RCC 7860 (cell line): Measurements from ENCODE around the gene RBM24.

Experiments used
- DNase-seq: peaks from one replicate; pipeline ENCODE4 v3.0.0-alpha.2; 2015; ENCODE audit warnings: low spot score
- FAIRE-seq: peaks from 2 replicates; lab custom pipeline; 2012; peaks lifted over from hg19 to GRCh38; lab: Jason Lieb, UNC

The RBM24 gene

DNA sequence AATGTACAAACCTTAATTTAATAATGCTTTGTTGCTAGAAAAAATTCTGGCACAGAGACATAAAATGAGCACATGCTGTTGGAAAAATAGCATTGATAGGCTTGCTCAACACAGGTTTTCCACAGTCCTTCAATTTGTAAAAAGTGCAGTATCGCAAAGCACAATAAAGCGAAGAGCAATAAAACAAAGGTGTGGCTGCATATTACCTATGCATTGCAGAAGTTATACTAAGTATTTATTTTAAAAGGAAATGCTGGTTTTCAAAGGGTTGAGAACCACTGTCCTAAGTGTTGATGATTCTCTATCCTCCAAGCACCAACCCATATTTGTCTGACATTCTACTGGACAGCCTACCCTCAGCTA, 58.1 kb downstream of the RBM24 start:
- no peak for DNase-seq
- no peak for FAIRE-seq

- FAIRE-seq (no peak), DNase-seq (no peak)
These were observed 60.1 kb downstream of the RBM24 start for GRCh38 chr6:17341117-17341805.

GRCh38 chr6:17341891-17342290, 60.7 kb downstream of the RBM24 start:
- FAIRE-seq: no peak
- no peak for DNase-seq

- DNase-seq: no peak
- no peak for FAIRE-seq
These were observed 62.1 kb downstream of the RBM24 start for GRCh38 chr6:17343215-17343614.
